Uterus (tissue), 2 donors: ENCODE data around the gene ATP6AP2.

Source experiments
- CTCF ChIP-seq, 4 experiments: fragments of 200-600 bp in 2 of 4; fragments of 450-650 bp in 2 of 4; sonication (generic) in 2 of 4; IDR thresholded peaks; one replicate each; pipeline ENCODE4 v1.5.1; 2016 to 2019; ENCODE audit warnings: antibody characterized with exemption in 4 of 4, mild to moderate bottlenecking in 2 of 4, moderate library complexity in 1 of 4
- POLR2A ChIP-seq, 2 donors: fragments of 450-650 bp; IDR thresholded peaks; one replicate each; pipeline ENCODE4 v1.6.1; 2016; ENCODE audit warnings: antibody characterized with exemption in 2 of 2, mild to moderate bottlenecking in 1 of 2, moderate library complexity in 1 of 2

- TF ChIP-seq POLR2A (IDR thresholded peaks at IDR 0.05) (no peak), CTCF (IDR thresholded peaks at IDR 0.05) (peak in 2 of 4 experiments; percentile 22 to 48)
Measured at GRCh38 chrX:40552768-40553167, 28.0 kb upstream of the ATP6AP2 start.
